ACC112 (cell line): ENCODE measurements around the gene PTGIS.

ENCODE experiments used
- H2AFZ ChIP-seq: fragments of 200-600 bp; sonication (generic); one replicate; pipeline ENCODE4 v1.6.0; 2017; ENCODE audit warnings: antibody characterized with exemption, low read length; ENCODE audit not compliant: unreplicated experiment
- H3K27ac ChIP-seq: fragments of 200-600 bp; sonication (generic); 2 replicates; pipeline ENCODE4 v1.5.1; 2014; ENCODE audit warnings: low read depth, mild to moderate bottlenecking, antibody characterized with exemption, low read length, moderate library complexity
- H3K27me3 ChIP-seq: fragments of 200-600 bp; sonication (generic); 2 replicates; pipeline ENCODE4 v1.6.1; 2014; ENCODE audit warnings: mild to moderate bottlenecking, antibody characterized with exemption, low read length, moderate library complexity, mixed read lengths; ENCODE audit not compliant: insufficient read depth
- H3K36me3 ChIP-seq: fragments of 200-600 bp; sonication (generic); 2 replicates; pipeline ENCODE4 v1.6.1; 2016; ENCODE audit warnings: mild to moderate bottlenecking, antibody characterized with exemption, low read length, moderate library complexity, mixed read lengths; ENCODE audit not compliant: insufficient read depth
- H3K4me1 ChIP-seq: fragments of 200-600 bp; sonication (generic); one replicate; pipeline ENCODE4 v1.6.1; 2016; ENCODE audit warnings: low read length, mixed read lengths; ENCODE audit not compliant: insufficient read depth, unreplicated experiment, control insufficient read depth
- H3K4me3 ChIP-seq: fragments of 200-600 bp; sonication (generic); 2 replicates; pipeline ENCODE4 v1.5.1; 2014; ENCODE audit warnings: mild to moderate bottlenecking, low read depth, low read length
- H3K79me2 ChIP-seq: fragments of 200-600 bp; sonication (generic); one replicate; pipeline ENCODE4 v1.6.0; 2016; ENCODE audit warnings: low read length; ENCODE audit not compliant: control insufficient read depth, unreplicated experiment, insufficient read depth

PTGIS gene

DNA sequence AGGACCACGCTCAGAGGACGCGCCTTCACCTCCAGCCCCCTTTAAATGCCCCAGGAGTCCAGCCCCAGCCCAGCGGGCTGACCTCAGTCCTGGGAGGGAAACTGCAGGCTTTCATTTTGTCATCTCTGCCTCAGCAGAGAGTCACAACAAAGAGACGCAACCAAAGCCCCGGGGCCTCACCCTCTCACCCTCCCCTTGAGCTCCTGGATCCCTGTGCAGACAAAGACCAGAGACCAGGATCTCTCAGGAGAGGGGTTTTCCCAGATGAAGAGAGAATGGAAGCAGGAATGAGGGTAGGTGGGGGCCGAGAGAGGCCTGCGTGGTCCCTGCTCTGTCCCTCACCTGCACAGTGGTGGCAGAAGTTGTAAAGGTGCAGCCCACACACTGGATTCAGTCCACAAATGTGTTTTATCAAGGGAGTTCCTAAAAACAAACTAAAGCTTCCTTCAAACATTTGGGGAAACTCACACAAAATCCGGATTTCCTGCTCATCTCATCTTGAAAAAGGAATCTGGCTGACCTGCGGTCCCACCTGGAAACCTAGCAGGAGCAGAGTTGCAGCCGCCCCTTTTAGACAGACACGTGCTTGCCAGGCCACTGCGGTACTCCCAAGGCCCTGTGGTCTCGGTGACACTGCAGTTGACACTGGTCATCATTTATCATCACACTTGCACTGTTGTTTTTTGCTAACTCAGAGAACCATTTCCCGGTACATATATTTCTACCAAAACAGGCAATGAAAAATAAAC lies 27.1 kb downstream of the PTGIS start:
- no peak overlapping the region for H3K27ac ChIP-seq
- no peaks in the 10 kb centered on the region for H3K36me3 ChIP-seq
- H3K4me1 ChIP-seq = no peaks in the 10 kb centered on the region
- H3K4me3 ChIP-seq = no peak overlapping the region
- H3K27me3 ChIP-seq = no peaks in the 10 kb centered on the region
- H3K79me2 ChIP-seq = no peaks in the 10 kb centered on the region
- no peak overlapping the region for H2AFZ ChIP-seq

DNA sequence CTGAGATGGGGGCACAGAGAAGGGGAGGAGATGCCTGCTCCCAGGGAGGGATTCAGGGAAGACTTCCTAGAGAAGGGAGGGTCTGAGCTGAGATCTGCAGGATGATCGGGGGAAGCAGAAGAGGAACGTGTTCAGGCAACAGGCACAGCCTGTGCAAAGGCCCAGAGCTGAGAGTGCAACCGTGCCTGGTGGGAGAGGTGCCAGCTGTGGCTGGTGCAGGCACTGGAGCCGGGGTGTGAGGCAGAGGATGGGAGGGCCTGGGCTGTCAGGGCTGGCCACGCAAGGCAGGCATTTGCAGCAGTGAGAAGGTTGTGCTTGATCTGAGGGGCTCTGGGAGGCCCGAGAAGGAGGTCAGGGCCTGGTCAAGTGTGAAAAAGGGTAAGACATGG lies 27.7 kb downstream of the PTGIS start:
- Histone ChIP-seq H3K27me3 (no peaks in the 10 kb centered on the region), H3K4me1 (no peaks in the 10 kb centered on the region), H3K79me2 (no peaks in the 10 kb centered on the region), H3K4me3 (no peak overlapping the region), H2AFZ (no peak overlapping the region), H3K36me3 (no peaks in the 10 kb centered on the region), H3K27ac (no peak overlapping the region)

DNA sequence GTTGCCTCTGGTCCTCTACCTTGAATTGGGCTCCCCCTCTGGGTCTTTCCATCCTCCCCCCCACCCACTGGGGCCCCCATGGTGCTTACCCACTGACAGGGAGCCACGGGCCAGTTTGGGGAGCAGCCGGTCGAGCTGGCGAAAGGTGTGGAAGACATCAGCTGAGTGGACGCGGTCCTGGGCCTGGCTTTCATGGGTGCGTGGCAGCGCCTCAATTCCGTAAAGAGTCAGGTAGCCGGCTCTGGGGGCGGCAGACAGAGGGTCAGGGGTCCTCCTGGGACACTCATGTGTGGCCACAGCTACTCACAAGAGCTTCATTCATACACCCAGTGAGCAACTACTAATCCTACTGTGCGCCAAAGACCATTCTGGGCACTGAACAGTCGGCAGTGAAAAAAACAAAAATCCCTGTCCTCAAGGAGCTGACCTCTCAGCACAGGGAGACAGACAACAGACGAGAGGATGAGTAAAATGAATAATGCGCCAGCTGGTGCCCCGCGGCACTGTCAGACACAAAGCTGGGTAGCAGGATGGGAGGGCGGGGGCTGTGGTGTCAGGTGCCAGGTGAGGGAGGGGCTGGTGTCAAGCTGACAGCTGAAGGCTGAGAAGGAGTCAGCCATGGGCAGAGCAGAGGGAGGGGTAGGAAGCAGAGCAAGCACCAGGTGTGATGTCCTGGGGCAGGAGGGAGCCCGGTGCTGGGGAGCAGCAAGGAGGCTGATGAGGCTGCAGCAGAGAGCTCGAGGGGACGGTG lies 28.3 kb downstream of the PTGIS start:
- no peak overlapping the region for H2AFZ ChIP-seq
- H3K4me1 ChIP-seq = no peaks in the 10 kb centered on the region
- no peaks in the 10 kb centered on the region for H3K79me2 ChIP-seq
- no peaks in the 10 kb centered on the region for H3K36me3 ChIP-seq
- no peak overlapping the region for H3K27ac ChIP-seq
- H3K27me3 ChIP-seq = no peaks in the 10 kb centered on the region
- no peak overlapping the region for H3K4me3 ChIP-seq

- H3K27me3 ChIP-seq = no peaks in the 10 kb centered on the region
- no peak overlapping the region for H2AFZ ChIP-seq
- no peaks in the 10 kb centered on the region for H3K79me2 ChIP-seq
- no peaks in the 10 kb centered on the region for H3K36me3 ChIP-seq
- H3K4me3 ChIP-seq = no peak overlapping the region
- no peaks in the 10 kb centered on the region for H3K4me1 ChIP-seq
- no peak overlapping the region for H3K27ac ChIP-seq
These were observed 29.0 kb downstream of the PTGIS start for GRCh38 chr20:49538950-49539349.

- H2AFZ ChIP-seq = no peak overlapping the region
- no peaks in the 10 kb centered on the region for H3K79me2 ChIP-seq
- H3K27me3 ChIP-seq = no peaks in the 10 kb centered on the region
- no peaks in the 10 kb centered on the region for H3K4me1 ChIP-seq
- H3K36me3 ChIP-seq = no peaks in the 10 kb centered on the region
- no peak overlapping the region for H3K27ac ChIP-seq
- no peak overlapping the region for H3K4me3 ChIP-seq
These were observed 33.7 kb downstream of the PTGIS start for GRCh38 chr20:49534255-49534712.

- no peak overlapping the region for H3K4me3 ChIP-seq
- no peaks in the 10 kb centered on the region for H3K79me2 ChIP-seq
- no peak overlapping the region for H3K27ac ChIP-seq
- H3K36me3 ChIP-seq = no peaks in the 10 kb centered on the region
- H3K4me1 ChIP-seq = no peaks in the 10 kb centered on the region
- H3K27me3 ChIP-seq = no peaks in the 10 kb centered on the region
- no peak overlapping the region for H2AFZ ChIP-seq
These were observed 35.5 kb downstream of the PTGIS start for GRCh38 chr20:49532285-49532946.

GRCh38 chr20:49529470-49529869 lies 38.5 kb downstream of the PTGIS start:
- Histone ChIP-seq H3K4me3 (no peak overlapping the region), H2AFZ (no peak overlapping the region), H3K27me3 (peaks cover 5% of the 10 kb centered on the region; the same call in 1 of the 2 replicates), H3K79me2 (no peaks in the 10 kb centered on the region), H3K36me3 (no peaks in the 10 kb centered on the region), H3K4me1 (no peaks in the 10 kb centered on the region), H3K27ac (no peak overlapping the region)

GRCh38 chr20:49526568-49526967 lies 41.4 kb downstream of the PTGIS start:
- H3K79me2 ChIP-seq = no peaks in the 10 kb centered on the region
- no peak overlapping the region for H3K27ac ChIP-seq
- H3K4me3 ChIP-seq = no peak overlapping the region
- no peaks in the 10 kb centered on the region for H3K36me3 ChIP-seq
- no peaks in the 10 kb centered on the region for H3K4me1 ChIP-seq
- H2AFZ ChIP-seq = no peak overlapping the region
- H3K27me3 ChIP-seq = peaks cover 5% of the 10 kb centered on the region; the same call in 1 of the 2 replicates

- no peaks in the 10 kb centered on the region for H3K36me3 ChIP-seq
- no peaks in the 10 kb centered on the region for H3K79me2 ChIP-seq
- H3K4me3 ChIP-seq = no peak overlapping the region
- no peak overlapping the region for H3K27ac ChIP-seq
- peaks cover 5% of the 10 kb centered on the region; the same call in 1 of the 2 replicates for H3K27me3 ChIP-seq
- no peak overlapping the region for H2AFZ ChIP-seq
- H3K4me1 ChIP-seq = no peaks in the 10 kb centered on the region
These were observed 41.9 kb downstream of the PTGIS start for GRCh38 chr20:49526056-49526455.

GRCh38 chr20:49523767-49524360 lies 44.1 kb downstream of the PTGIS start:
- H3K79me2 ChIP-seq = no peaks in the 10 kb centered on the region
- no peak overlapping the region for H3K4me3 ChIP-seq
- H3K4me1 ChIP-seq = no peaks in the 10 kb centered on the region
- H3K27me3 ChIP-seq = peaks cover 5% of the 10 kb centered on the region; the same call in 1 of the 2 replicates
- H3K36me3 ChIP-seq = no peaks in the 10 kb centered on the region
- no peak overlapping the region for H2AFZ ChIP-seq
- H3K27ac ChIP-seq = no peak overlapping the region
